GM18520 (cell line): Measurements from ENCODE around the gene SMG7.

Experiments used
- ATAC-seq: cut with Tn5 transposase; IDR thresholded peaks from one replicate; pipeline ENCODE4 v1.9.1; 2021; ENCODE audit not compliant: unreplicated experiment

Gene SMG7

DNA sequence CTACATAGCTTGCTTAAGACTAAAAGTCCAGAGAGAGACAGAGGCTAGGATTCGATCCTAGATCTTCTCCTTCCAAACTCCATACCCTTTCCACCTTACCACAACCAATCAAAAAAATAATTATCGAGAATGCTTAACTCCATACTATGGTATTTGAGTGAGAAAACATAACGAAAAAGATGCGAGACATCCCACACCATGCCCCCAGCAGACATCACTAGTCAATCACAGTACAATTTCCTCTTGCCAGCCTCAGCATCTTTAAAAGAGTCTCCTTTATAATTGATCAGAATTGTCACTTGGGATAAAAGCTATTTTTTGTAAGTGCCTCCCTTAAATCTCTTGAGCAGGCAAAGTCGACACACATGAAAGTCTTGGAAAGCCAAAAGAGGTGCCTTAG lies 117.1 kb downstream of the SMG7 start:
- no peak for ATAC-seq

DNA sequence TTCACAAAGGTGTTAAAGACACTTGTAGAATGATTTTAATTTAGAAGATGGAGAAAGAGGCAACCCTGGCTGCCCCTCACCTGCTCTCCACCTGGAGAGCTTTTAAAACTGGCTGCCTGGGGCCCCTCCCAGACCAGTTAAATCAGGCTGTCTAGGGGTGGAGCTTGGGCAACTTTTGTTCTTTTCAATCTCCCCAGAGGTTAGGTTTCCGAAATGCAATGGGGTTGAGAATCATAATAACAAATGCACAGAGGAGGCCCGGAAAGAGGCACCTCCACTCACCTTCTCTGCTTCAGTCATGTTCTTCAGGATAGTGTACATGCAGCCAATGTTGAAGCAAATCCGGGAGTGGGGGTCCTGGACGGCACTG lies 117.6 kb downstream of the SMG7 start:
- no peak for ATAC-seq

DNA sequence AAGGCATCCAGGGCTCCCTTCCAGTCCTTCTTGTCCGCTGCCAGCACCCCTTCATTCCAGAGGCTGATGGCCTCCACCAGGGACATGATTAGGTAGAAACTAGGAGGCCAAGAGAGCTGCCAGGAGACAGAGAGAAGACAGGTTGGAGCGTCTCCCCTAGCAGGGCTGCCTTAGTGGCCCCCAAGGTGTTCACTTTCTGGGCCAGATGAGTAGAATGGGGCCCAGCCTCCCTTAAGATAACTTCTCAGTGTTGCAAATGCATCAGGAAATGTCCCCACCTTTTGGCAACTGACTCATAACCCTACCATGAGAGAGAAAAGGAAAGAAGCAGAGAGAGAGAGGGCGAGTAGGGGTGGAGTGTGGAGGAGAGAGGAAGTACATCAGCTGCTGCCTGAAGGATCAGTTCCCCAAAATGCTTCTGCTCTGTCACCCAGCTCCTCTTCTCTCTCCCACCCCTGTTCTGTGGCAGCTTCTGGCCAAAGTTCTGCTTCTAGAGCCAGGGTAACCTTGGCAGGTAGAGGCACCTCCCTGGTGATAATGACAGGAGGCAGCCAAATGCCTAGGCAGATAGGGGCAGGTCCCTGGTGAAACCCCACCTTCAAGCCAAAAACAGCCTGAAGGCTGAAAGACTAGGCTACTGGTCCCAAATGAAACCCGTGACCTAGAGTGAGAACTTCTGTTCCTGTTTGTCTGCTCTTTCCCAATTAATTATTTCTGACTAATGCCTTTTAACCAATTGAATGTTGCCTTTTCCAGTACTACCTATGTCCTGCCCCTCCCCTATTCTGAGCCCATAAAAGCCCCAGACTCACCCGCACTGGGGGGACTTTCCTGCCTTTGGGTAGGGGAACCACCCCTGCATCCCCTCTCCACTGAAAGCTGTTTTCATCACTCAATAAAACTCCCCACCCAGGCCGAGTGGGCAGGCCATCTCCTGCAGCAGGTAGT lies 118.2 kb downstream of the SMG7 start, which contains the start of gene NCF2:
Gene NCF2 (minus strand): TSS at position 216 of the 948 bp plus-strand sequence. CDS start 130 bp downstream, at position 86.
- peak; percentile 66 for ATAC-seq

DNA sequence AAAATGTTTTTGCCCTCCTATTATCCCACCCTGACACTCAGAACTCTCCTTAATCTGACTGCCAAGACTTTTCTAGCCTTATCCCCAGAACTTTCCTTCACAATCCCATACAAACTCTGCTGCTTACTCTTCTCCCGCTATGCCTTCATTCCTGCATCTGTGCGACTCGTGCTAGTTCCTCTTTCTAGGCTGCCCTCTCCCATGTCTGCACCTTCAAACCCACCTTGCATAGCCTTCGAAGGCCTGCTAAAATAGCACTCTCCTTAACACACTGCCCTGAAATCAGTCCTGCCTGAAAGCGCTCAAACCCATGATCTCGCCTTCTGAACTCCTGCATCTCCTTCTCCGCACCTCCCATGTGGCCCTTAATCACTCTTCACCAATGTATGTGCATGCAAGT lies 120.4 kb downstream of the SMG7 start:
- ATAC-seq: no peak

DNA sequence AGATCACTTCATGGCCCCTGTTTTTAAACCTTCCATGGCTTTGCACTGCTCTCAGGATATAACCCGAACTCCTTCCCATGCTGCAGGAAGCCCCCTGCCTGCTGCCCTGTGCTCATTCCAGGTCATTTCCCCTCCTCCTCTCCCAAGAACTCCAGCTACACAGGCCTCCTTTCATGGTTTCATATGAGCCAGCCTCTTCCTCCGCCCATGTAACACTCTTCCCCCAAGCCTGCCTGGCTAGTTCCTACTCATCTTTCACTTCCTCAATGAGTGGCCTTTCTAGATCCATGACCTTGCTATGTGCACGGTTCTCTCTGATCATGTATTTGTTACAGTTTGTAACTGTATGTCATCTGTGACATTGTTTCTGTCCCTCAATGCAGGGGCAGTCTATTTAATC lies 121.1 kb downstream of the SMG7 start:
- ATAC-seq: peak; percentile 32

DNA sequence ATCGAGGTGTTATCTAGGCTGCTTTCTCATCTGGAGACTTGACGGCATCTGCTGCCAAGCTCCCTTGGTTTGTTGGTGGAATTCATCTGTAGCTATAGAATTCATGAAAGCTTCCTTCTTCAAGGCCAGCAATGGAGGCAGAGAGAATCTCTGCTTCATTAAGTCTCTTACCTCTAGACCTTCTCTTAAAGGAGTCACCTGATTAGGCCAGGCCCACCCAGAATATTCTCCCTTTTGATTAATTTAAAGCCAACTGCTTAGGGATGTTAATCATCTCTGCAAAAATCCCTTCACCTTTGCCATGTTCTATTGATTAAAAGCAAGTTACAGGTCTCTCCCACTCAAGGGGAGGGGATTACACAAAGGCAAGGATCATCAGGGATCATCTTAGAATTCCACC lies 123.2 kb downstream of the SMG7 start:
- ATAC-seq: no peak

DNA sequence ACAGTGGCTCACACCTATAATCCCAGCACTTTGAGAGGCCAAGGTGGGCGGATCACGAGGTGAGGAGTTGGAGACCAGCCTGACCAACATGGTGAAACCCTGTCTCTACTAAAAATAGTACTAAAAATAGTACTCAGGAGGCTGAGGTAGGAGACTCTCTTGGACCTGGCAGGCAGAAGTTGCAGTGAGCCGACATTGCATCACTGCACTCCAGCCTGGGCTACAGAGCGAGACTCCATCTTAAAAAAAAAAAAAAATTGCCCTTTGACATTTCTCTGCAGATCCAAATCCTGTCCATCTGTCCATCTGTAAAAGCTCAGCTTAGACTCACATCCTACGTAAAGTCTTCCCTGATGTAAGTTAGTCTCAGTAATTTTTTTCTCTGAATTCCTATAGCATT lies 124.2 kb downstream of the SMG7 start:
- ATAC-seq: no peak

DNA sequence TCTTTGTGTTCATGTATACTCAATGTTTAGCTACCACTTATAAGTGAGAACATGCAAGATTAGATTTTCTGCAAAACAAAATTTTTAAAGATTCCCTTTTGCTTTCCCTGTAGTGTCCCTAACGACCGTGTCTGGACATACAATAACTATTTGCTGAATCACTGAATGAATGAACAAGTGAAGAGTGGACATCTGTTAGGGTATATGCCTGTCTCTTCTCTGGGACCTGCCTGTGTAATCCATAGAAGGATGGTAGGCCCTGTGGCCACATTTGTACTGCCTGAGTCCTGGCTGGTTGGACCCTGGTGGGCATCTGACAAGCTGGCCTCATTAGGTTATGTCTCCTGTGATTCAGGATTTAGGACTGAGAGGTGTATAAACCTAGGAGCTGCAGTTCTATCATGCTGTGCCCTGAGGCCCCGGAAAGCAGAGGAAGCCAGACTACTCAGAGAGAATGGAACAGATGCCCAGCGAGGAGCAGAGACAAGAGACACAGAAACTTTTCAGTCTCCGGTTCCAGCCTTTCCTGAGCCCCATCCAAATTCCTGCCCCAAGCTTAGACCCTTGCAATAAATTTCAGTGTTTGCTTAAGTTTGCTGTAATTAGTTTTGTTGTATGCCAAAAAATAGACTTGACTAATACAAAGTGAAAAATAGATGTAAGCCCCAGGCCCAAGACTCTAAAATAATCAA lies 125.5 kb downstream of the SMG7 start:
- ATAC-seq: no peak

DNA sequence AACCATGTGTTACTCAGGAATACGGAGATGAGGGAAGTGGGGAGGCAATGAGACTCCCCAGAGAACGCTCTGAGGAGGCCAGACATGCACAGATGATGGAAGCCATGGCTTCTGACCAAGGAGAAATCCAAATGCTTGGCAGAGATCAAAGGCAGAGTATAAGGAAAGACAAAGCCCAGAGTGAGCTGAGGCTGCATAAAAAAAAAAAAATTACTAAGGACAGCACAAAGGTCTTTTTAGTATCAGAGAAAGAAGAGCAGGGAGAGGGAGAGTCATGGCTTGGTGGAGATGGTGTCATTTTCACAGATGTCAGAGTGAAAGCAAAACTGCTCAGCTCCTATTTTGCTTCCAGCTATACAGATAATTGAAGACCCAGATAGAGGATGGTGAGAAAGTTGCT lies 126.1 kb downstream of the SMG7 start:
- ATAC-seq: peak; percentile 60

DNA sequence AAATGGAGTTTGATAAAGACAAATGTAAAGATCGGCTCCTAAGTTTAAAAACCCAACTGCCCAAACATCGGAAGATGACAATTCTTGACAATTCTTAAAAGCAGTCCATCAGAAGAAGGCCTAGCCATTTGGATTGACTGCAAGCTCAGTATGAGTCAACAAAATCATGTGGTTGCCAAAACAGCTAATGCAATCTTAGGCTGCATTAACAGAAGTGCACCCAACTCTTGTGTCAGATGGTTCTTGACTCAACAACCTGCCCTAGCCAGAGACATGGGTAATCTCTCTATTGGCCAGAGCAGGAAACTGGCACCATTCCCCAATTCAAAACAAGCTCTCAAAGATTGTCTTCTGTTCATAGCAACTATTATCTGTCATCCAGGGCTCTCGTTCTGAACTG lies 127.8 kb downstream of the SMG7 start:
- no peak for ATAC-seq

DNA sequence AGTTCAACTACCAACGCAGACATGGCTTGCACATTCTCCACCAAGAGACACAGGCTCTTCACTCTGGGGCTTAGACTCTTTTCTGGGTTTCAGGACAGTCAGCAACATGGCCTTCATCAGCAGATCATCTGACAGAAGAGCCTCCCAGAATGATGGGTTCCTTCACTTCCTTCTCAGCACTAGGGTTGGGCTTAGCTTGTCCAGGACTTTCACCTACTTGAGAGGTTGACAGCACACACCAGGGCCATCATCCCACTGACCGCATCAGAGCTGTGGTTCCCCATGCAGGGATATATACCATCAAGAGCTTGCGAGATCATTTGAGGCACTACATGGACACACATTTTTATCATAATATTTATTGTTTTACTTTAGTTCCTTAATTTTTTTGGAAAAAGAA lies 128.3 kb downstream of the SMG7 start:
- ATAC-seq: no peak

DNA sequence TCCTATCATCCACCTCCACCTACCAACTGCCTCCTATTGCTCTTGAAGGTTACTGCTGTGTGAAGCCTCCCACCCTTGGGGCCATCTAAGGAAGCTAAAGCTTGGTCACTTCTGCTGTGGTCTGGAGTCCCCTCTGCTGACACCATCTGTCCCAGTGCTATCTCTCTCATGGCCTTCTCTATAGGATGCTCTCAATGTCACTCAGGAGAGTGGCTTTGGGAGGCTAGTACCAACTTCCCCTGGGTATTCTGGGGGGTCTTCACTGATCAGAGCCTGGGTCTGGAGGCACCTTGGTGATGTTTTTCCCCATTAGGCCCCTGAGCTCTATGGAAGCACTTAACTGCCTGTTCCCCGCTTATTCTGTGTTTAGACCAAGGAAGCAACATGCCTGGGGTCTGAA lies 130.2 kb downstream of the SMG7 start:
- no peak for ATAC-seq
